Lung (tissue), 13 donors: ENCODE results near the gene PRR16. TPM values are rescaled to one million over a fixed set of nuclear protein-coding genes. Genes with fewer than 3 reads are reported as not detected.

Experiments
- ATAC-seq: fragments of 200-7000 bp; cut with Tn5 transposase; one replicate; pipeline ENCODE4 v1.9.1; 2020; ENCODE audit warnings: moderate number of reproducible peaks; ENCODE audit not compliant: insufficient read depth, low FRiP score
- DNase-seq, 3 donors: peaks; one replicate each; pipeline ENCODE4 v3.0.0-alpha.2; 2013 to 2017
- H3K27ac ChIP-seq, 2 donors: one replicate each; pipeline ENCODE4 v1.5.1; 2013; ENCODE audit warnings: mild to moderate bottlenecking in 2 of 2, moderate library complexity in 2 of 2, control low read depth in 1 of 2, inconsistent platforms in 1 of 2, low read depth in 1 of 2, low read length in 1 of 2
- H3K27me3 ChIP-seq, 3 donors: one replicate each; pipeline ENCODE4 v1.5.1; 2013; ENCODE audit warnings: low read length in 2 of 3; ENCODE audit not compliant: control insufficient read depth in 3 of 3, insufficient read depth in 3 of 3
- H3K36me3 ChIP-seq, 4 donors: one replicate each; pipeline ENCODE4 v1.5.1; 2013; ENCODE audit warnings: low read length in 4 of 4, mild to moderate bottlenecking in 1 of 4, moderate library complexity in 1 of 4; ENCODE audit not compliant: control insufficient read depth in 4 of 4, insufficient read depth in 4 of 4
- H3K4me1 ChIP-seq, 5 donors: one replicate each; pipeline ENCODE4 v1.5.1; 2013; ENCODE audit warnings: low read length in 5 of 5, mild to moderate bottlenecking in 2 of 5, moderate library complexity in 1 of 5; ENCODE audit not compliant: control insufficient read depth in 5 of 5, insufficient read depth in 5 of 5
- H3K4me3 ChIP-seq: one replicate; pipeline ENCODE4 v1.5.1; 2013; ENCODE audit warnings: mild to moderate bottlenecking, control low read depth, moderate library complexity
- H3K9ac ChIP-seq, 2 donors: one replicate each; pipeline ENCODE4 v1.5.1; 2013; ENCODE audit warnings: low read length in 2 of 2, control low read depth in 1 of 2; ENCODE audit not compliant: insufficient read depth in 1 of 2
- H3K9me3 ChIP-seq, 4 donors: one replicate each; pipeline ENCODE4 v1.5.1; 2013; ENCODE audit warnings: low read length in 3 of 4, mild to moderate bottlenecking in 1 of 4, moderate library complexity in 1 of 4; ENCODE audit not compliant: control insufficient read depth in 4 of 4, insufficient read depth in 3 of 4
- WGBS, 2 donors: extraction: QIAGEN DNeasy Blood & Tissue Kit; methylation state at CpG; one replicate each; pipeline ENCODE4 v1.1.7; 2013; 5-methylcytosine and 5-hydroxymethylcytosine counted together
- polyA plus RNA-seq, 2 donors: library from polyadenylated mRNA; stranded (reverse); fragments of 200-250 nt; gene quantifications; one replicate each; pipeline ENCODE4 v1.2.1, GENCODE V29; 2013
- small RNA-seq: library from RNA; depleted of rRNA; stranded (forward); fragments of <200 nt; gene quantifications from one replicate; pipeline ENCODE3, GENCODE V24; 2014; ENCODE audit warnings: low replicate concordance
- total RNA-seq, 2 donors: library from RNA; depleted of rRNA in 1 of 2; stranded (reverse); fragments of >200 nt in 1 of 2; gene quantifications; one replicate each; pipeline ENCODE4 v1.2.1, GENCODE V29; 2014 to 2021
- TF ChIP-seq, protein P1 (sequence below): IDR thresholded peaks from 2 replicates; pipeline ENCODE4 v1.5.1; 2012; ENCODE audit warnings: mild to moderate bottlenecking; ENCODE audit errors: control extremely low read depth, extremely low read depth
- donor health status: control.
- donor health status: control.
- donor health status: Bipolar disorder and iron deficiency.
- donor health status: healthy.
- donor health status: DM: yes; HTN: yes; CAD: no.

Gene PRR16
- total and polyA plus RNA-seq, 4 donors, result 1.1 to 6.6 (median 5.9) TPM

DNA sequence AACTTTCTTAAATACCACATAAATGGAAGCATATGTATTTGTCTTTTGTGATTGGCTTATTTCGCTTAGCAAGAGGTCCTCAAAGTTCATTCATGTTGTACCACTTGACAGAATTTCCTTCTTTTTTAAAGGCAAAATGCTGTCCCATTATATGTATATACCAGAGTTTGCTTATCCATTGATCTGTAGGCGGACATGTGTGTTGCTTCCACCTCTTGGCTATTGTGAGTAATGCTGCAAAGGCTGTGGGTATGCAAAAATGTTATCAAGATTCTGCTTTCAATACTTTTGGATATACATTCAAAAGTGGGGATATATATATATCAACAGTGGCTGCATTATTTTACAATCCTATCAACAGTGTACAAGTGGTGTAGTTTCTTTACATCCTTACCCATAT, 271.0 kb downstream of the PRR16 start:
- no peaks in the 10 kb centered on the region for H3K27me3 ChIP-seq
- H3K27ac ChIP-seq, result no peak overlapping the region
- WGBS, 2 donors, result 82 to 88% methylated on average over 2 of the region's 2 CpGs
- H3K4me1 ChIP-seq, result no peaks in the 10 kb centered on the region
- H3K4me3 ChIP-seq, result no peak overlapping the region
- H3K9ac ChIP-seq, result no peak overlapping the region
- no peak for ATAC-seq
- DNase-seq, result no peak
- H3K36me3 ChIP-seq, result no peaks in the 10 kb centered on the region
- TF ChIP-seq, protein P1, sequence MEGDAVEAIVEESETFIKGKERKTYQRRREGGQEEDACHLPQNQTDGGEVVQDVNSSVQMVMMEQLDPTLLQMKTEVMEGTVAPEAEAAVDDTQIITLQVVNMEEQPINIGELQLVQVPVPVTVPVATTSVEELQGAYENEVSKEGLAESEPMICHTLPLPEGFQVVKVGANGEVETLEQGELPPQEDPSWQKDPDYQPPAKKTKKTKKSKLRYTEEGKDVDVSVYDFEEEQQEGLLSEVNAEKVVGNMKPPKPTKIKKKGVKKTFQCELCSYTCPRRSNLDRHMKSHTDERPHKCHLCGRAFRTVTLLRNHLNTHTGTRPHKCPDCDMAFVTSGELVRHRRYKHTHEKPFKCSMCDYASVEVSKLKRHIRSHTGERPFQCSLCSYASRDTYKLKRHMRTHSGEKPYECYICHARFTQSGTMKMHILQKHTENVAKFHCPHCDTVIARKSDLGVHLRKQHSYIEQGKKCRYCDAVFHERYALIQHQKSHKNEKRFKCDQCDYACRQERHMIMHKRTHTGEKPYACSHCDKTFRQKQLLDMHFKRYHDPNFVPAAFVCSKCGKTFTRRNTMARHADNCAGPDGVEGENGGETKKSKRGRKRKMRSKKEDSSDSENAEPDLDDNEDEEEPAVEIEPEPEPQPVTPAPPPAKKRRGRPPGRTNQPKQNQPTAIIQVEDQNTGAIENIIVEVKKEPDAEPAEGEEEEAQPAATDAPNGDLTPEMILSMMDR, result no peak
- no peaks in the 10 kb centered on the region for H3K9me3 ChIP-seq

Small RNAs within 50 kb of the gene (small RNA-seq; reads per million reads assigned to genes)
- gene PRELID3BP8 (not detected), gene RNU4-69P (not detected)
